GM12878 (cell line): ENCODE results near the gene BFSP2. TPM values are rescaled to one million over a fixed set of nuclear protein-coding genes. Genes with fewer than 3 reads are reported as not detected.

Experiments
- ATF7 ChIP-seq: fragments of 450-650 bp; IDR thresholded peaks from 2 replicates; pipeline ENCODE4 v1.6.1; 2016; ENCODE audit warnings: low read depth, mild to moderate bottlenecking
- CBFB ChIP-seq: IDR thresholded peaks from 2 replicates; pipeline ENCODE4 v1.6.1; 2016; ENCODE audit warnings: antibody characterized with exemption, low read depth
- CREM ChIP-seq: IDR thresholded peaks from 2 replicates; pipeline ENCODE4 v1.6.1; 2014; ENCODE audit warnings: antibody characterized with exemption, low read depth
- IRF4 ChIP-seq: IDR thresholded peaks from 2 replicates; pipeline ENCODE4 v1.6.1; 2011; ENCODE audit warnings: low read depth, low read length
- JUNB ChIP-seq: IDR thresholded peaks from 2 replicates; pipeline ENCODE4 v1.6.1; 2016; ENCODE audit warnings: antibody characterized with exemption, mild to moderate bottlenecking
- NBN ChIP-seq: fragments of 450-650 bp; IDR thresholded peaks from 2 replicates; pipeline ENCODE4 v1.6.1; 2016
- PBX3 ChIP-seq: IDR thresholded peaks from 2 replicates; pipeline ENCODE4 v1.6.1; 2011; ENCODE audit warnings: mild to moderate bottlenecking, low read depth, low read length, moderate library complexity; ENCODE audit not compliant: insufficient replicate concordance
- POLR2A ChIP-seq: IDR thresholded peaks from 2 replicates; pipeline ENCODE4 v1.6.1; 2011; ENCODE audit warnings: low read depth, mild to moderate bottlenecking, low read length
- SKIL ChIP-seq: fragments of 450-650 bp; IDR thresholded peaks from 2 replicates; pipeline ENCODE4 v1.6.1; 2017; ENCODE audit warnings: mild to moderate bottlenecking, low read depth, inconsistent platforms; ENCODE audit not compliant: poor library complexity, severe bottlenecking
- TCF12 ChIP-seq: IDR thresholded peaks from 2 replicates; pipeline ENCODE4 v1.6.1; 2011; ENCODE audit warnings: low read depth, mild to moderate bottlenecking, low read length
- polyA plus RNA-seq, 11 experiments: library from polyadenylated mRNA; depleted of rRNA in 4 of 11; unstranded in 6 of 11; stranded (reverse) in 5 of 11; fragments of >200 nt; fragmentation: Nextera tagmentation in 4 of 11; fragmentation: Illumina TruSeq in 1 of 11; extraction: Ambion mirVana in 4 of 11; extraction: Trizol in 1 of 11; gene quantifications; 1 replicate in 1 of 11; 2 replicates in 10 of 11; pipeline versions ENCODE4 v1.2.1 to v1.2.3, GENCODE V29; 2011 to 2016; ENCODE audit warnings: inconsistent platforms in 2 of 11, missing spikeins in 2 of 11, low read depth in 1 of 11
- total RNA-seq, 4 experiments: library from RNA; depleted of rRNA in 3 of 4; stranded (reverse); fragments of >200 nt in 3 of 4; fragmentation: Illumina TruSeq in 1 of 4; extraction: Trizol in 1 of 4; gene quantifications; 2 replicates each; pipeline versions ENCODE4 v1.2.1 to v1.2.3, GENCODE V29; 2013 to 2021

The BFSP2 gene
- total and polyA plus RNA-seq, 10 of the 15 experiments (the other 5 are each of a cell fraction or from before 2014, with no cell fraction given), result 1.5 to 20.4 (median 7.3) TPM

GRCh38 chr3:133490468-133491351, 90.9 kb downstream of the BFSP2 start (continued):
- peak; percentile 90 for TF ChIP-seq SKIL
- peak; percentile 67; the same call in 1 of the 2 replicates for TF ChIP-seq POLR2A
- peak; percentile 52; the same call in 1 of the 2 replicates for TF ChIP-seq JUNB
- peak; percentile 77 for TF ChIP-seq ATF7
- peak; percentile 80; the same call in 1 of the 2 replicates for TF ChIP-seq IRF4
- peak; percentile 52; the same call in 1 of the 2 replicates for TF ChIP-seq NBN
- TF ChIP-seq CBFB, result peak; percentile 98
- TF ChIP-seq PBX3, result peak; percentile 73
- peak; percentile 96 for TF ChIP-seq CREM
- TF ChIP-seq TCF12, result peak; percentile 100
